ENCODE results near the gene ACTN1.
A peak's percentile ranks its signal among the peaks of the same experiment; 100 is the strongest.

Gene ACTN1

GRCh38 chr14:68966872-68967301 is 12.2 kb downstream of the ACTN1 start:
- Histone ChIP-seq H3K4me3 (ENCODE audit: low read depth, low read length) (no peak overlapping the region), H3K9me3 (ENCODE audit: control insufficient read depth, insufficient read depth, low read depth, low read length) (no peaks in the 10 kb centered on the region), H3K27ac (ENCODE audit: extremely low read depth, low read depth, low read length) (no peak overlapping the region), H3K4me1 (ENCODE audit: control insufficient read depth, insufficient read depth, low read length) (peaks cover 8% of the 10 kb centered on the region), H3K36me3 (ENCODE audit: control insufficient read depth in 2 of 2, insufficient read depth in 1 of 2, low read length in 2 of 2) (peaks cover 0 to 8% of the 10 kb centered on the region in 2 experiments; a peak in 1 of 3 replicates)
- ChIA-PET POLR2A (interaction anchor here (1.4 kb wide), 1 partner anchor 10 kb away, joined by 3 read pairs; no protein-coding TSS in a partner anchor), CTCF (interaction anchor here (0.7 to 1.3 kb wide), 2 partner anchors 9 to 141 kb away, joined by 3 to 4 read pairs; no protein-coding TSS in a partner anchor)
- TF ChIP-seq ZNF791 (tag by site-specific recombination; IDR thresholded peaks at IDR 0.05), result no peak
- peak; percentile 86 for TF ChIP-seq GLIS1 (tag by site-specific recombination; IDR thresholded peaks at IDR 0.05)

- H3K9me3 ChIP-seq (ENCODE audit: control insufficient read depth, insufficient read depth, low read depth, low read length), result no peaks in the 10 kb centered on the region
- H3K4me3 ChIP-seq (ENCODE audit: low read depth, low read length), result no peak overlapping the region
- H3K27ac ChIP-seq (ENCODE audit: extremely low read depth, low read depth, low read length), result no peak overlapping the region
- no peaks in the 10 kb centered on the region for H3K36me3 ChIP-seq (ENCODE audit: control insufficient read depth in 2 of 2, insufficient read depth in 1 of 2, low read length in 2 of 2)
- peaks cover 9% of the 10 kb centered on the region for H3K4me1 ChIP-seq (ENCODE audit: control insufficient read depth, insufficient read depth, low read length)
- TF ChIP-seq ZNF529 (tag by site-specific recombination; IDR thresholded peaks at IDR 0.05; ENCODE audit: insufficient replicate concordance) (no peak), KLF1 (tag by site-specific recombination; IDR thresholded peaks at IDR 0.05) (peak; percentile 46)
- ChIA-PET CTCF (interaction anchor here (0.8 to 1.6 kb wide), 3 partner anchors 14 to 142 kb away, joined by 3 to 4 read pairs (median 4); no protein-coding TSS in a partner anchor), POLR2A (no interaction called here)
Measured at GRCh38 chr14:68965261-68965761, 13.8 kb downstream of the ACTN1 start.

- CTCF ChIA-PET, result interaction anchor here (0.9 to 1.6 kb wide), 4 partner anchors 13 to 142 kb away, joined by 3 to 4 read pairs (median 4); no protein-coding TSS in a partner anchor
- no peaks in the 10 kb centered on the region for H3K9me3 ChIP-seq (ENCODE audit: control insufficient read depth, insufficient read depth, low read depth, low read length)
- H3K27ac ChIP-seq (ENCODE audit: extremely low read depth, low read depth, low read length), result no peak overlapping the region
- TF ChIP-seq ZSCAN23 (tag by site-specific recombination; IDR thresholded peaks at IDR 0.05), result no peak
- TF ChIP-seq GLIS1 (tag by site-specific recombination; IDR thresholded peaks at IDR 0.05), result peak; percentile 25; the same call in 1 of the 2 replicates
- no peak for TF ChIP-seq ZNF571 (tag by site-specific recombination; IDR thresholded peaks at IDR 0.05)
- no peaks in the 10 kb centered on the region for H3K36me3 ChIP-seq (ENCODE audit: control insufficient read depth in 2 of 2, insufficient read depth in 1 of 2, low read length in 2 of 2)
- no peak overlapping the region for H3K4me3 ChIP-seq (ENCODE audit: low read depth, low read length)
- POLR2A ChIA-PET, result interaction anchor here (1.0 to 1.2 kb wide), 2 partner anchors 13 to 16 kb away, joined by 3 read pairs; no protein-coding TSS in a partner anchor
- peaks cover 4% of the 10 kb centered on the region for H3K4me1 ChIP-seq (ENCODE audit: control insufficient read depth, insufficient read depth, low read length)
Measured at GRCh38 chr14:68964300-68965093, 14.6 kb downstream of the ACTN1 start.

GRCh38 chr14:68962681-68963080 is 16.4 kb downstream of the ACTN1 start:
- peaks cover 0 to 1% of the 10 kb centered on the region in 2 experiments; a peak in 1 of 3 replicates for H3K36me3 ChIP-seq (ENCODE audit: control insufficient read depth in 2 of 2, insufficient read depth in 1 of 2, low read length in 2 of 2)
- CTCF ChIA-PET, result interaction anchor here (1.2 to 1.7 kb wide), 2 partner anchors 48 to 51 kb away, joined by 4 to 5 read pairs; no protein-coding TSS in a partner anchor
- POLR2A ChIA-PET, result interaction anchor here (0.7 to 1.5 kb wide), 3 partner anchors 11 to 17 kb away, joined by 3 to 7 read pairs (median 7); partner anchors contain the start of gene ACTN1
- H3K27ac ChIP-seq (ENCODE audit: extremely low read depth, low read depth, low read length), result no peak overlapping the region
- no peaks in the 10 kb centered on the region for H3K9me3 ChIP-seq (ENCODE audit: control insufficient read depth, insufficient read depth, low read depth, low read length)
- no peak overlapping the region for H3K4me3 ChIP-seq (ENCODE audit: low read depth, low read length)
- peaks cover 3% of the 10 kb centered on the region for H3K4me1 ChIP-seq (ENCODE audit: control insufficient read depth, insufficient read depth, low read length)
- TF ChIP-seq ZBTB20 (tag by site-specific recombination; IDR thresholded peaks at IDR 0.05), result peak; percentile 42; the same call in 1 of the 2 replicates
- TF ChIP-seq ZNF692 (tag by site-specific recombination; IDR thresholded peaks at IDR 0.05), result no peak
- TF ChIP-seq ZNF211 (tag by site-specific recombination; IDR thresholded peaks at IDR 0.05; ENCODE audit: low read depth), result no peak
- 0 out of 2 replicates have a peak, but pooled peaks have one; percentile 17 for TF ChIP-seq EGR2 (tag by site-specific recombination; IDR thresholded peaks at IDR 0.05; ENCODE audit: low read depth)
